IMR-90 (cell line): ENCODE results near the gene OPCML. TPM values are rescaled to one million over a fixed set of nuclear protein-coding genes. Genes with fewer than 3 reads are reported as not detected.
A peak's percentile ranks its signal among the peaks of the same experiment; 100 is the strongest.

ENCODE experiments used
- ATAC-seq: fragments of 200-7000 bp; cut with Tn5 transposase; 2 replicates; pipeline ENCODE4 v1.9.1; 2020; ENCODE audit warnings: low read depth, mild to moderate bottlenecking, moderate library complexity
- BruUV-seq: library from RNA; stranded (reverse); fragments of 400-500 nt; replicated peaks from 2 replicates; lab custom pipeline; 2021; lab: Mats Ljungman, UMichigan
- CTCF ChIA-PET: fragments of 300-600 bp; formaldehyde crosslinking; extraction: SDS; loops from one replicate; lab custom pipeline; 2021; ENCODE audit warnings: antibody characterized with exemption; lab: Yijun Ruan, JAX
- POLR2A ChIA-PET: fragments of 300-600 bp; sonication (Branson Sonifier 250); formaldehyde crosslinking; loops from one replicate; lab custom pipeline; 2022; ENCODE audit warnings: antibody characterized with exemption; ENCODE audit not compliant: unreplicated experiment; lab: Charles Lee
- DNase-seq: peaks from one replicate; pipeline ENCODE4 v3.0.0; 2013
- H2AFZ ChIP-seq: replicated peaks from 2 replicates; pipeline ENCODE3; 2013; ENCODE audit warnings: low read length, mild to moderate bottlenecking; ENCODE audit not compliant: poor library complexity
- H2AK5ac ChIP-seq: 2 replicates; pipeline ENCODE4 v1.6.1; 2013; ENCODE audit warnings: low read depth, low read length, inconsistent platforms
- H2AK9ac ChIP-seq: replicated peaks from 2 replicates; pipeline ENCODE3; 2013; ENCODE audit warnings: mild to moderate bottlenecking, low read depth, low read length, moderate library complexity; ENCODE audit not compliant: poor library complexity
- H2BK120ac ChIP-seq: 2 replicates; pipeline ENCODE4 v1.6.1; 2013; ENCODE audit warnings: low read depth, low read length, inconsistent platforms
- H2BK15ac ChIP-seq: 3 replicates; pipeline ENCODE4 v1.6.1; 2013; ENCODE audit warnings: low read depth, low read length, inconsistent platforms
- H2BK20ac ChIP-seq: 2 replicates; pipeline ENCODE4 v1.6.1; 2013; ENCODE audit warnings: low read depth, mild to moderate bottlenecking, inconsistent platforms, low read length, moderate library complexity
- H2BK5ac ChIP-seq: 2 replicates; pipeline ENCODE4 v1.6.1; 2013; ENCODE audit warnings: mild to moderate bottlenecking, low read depth, low read length, inconsistent platforms; ENCODE audit not compliant: poor library complexity, severe bottlenecking
- H3K14ac ChIP-seq: replicated peaks from 2 replicates; pipeline ENCODE4 v1.6.1; 2013; ENCODE audit warnings: low read depth, low read length, inconsistent platforms
- H3K18ac ChIP-seq: 2 replicates; pipeline ENCODE4 v1.6.1; 2013; ENCODE audit warnings: low read depth, low read length, control low read depth
- H3K23ac ChIP-seq: 2 replicates; pipeline ENCODE4 v1.6.1; 2013; ENCODE audit warnings: low read depth, low read length, inconsistent platforms
- H3K27ac ChIP-seq: 2 replicates; pipeline ENCODE4 v1.5.1; 2013; ENCODE audit warnings: mild to moderate bottlenecking, control low read depth, low read length; ENCODE audit not compliant: insufficient read depth
- H3K27me3 ChIP-seq: 2 replicates; pipeline ENCODE4 v1.6.1; 2013; ENCODE audit warnings: low read length; ENCODE audit not compliant: control insufficient read depth, insufficient read depth
- H3K36me3 ChIP-seq: 2 replicates; pipeline ENCODE4 v1.6.1; 2013; ENCODE audit warnings: low read length, mixed read lengths; ENCODE audit not compliant: control insufficient read depth, insufficient read depth
- H3K4ac ChIP-seq: 2 replicates; pipeline ENCODE4 v1.6.1; 2013; ENCODE audit warnings: low read depth, low read length, inconsistent platforms
- H3K4me1 ChIP-seq: 2 replicates; pipeline ENCODE4 v1.6.1; 2013; ENCODE audit warnings: low read length, mixed read lengths; ENCODE audit not compliant: control insufficient read depth, insufficient read depth
- H3K4me2 ChIP-seq: 2 replicates; pipeline ENCODE4 v1.6.1; 2013; ENCODE audit warnings: low read depth, mild to moderate bottlenecking, control low read depth, low read length, moderate library complexity
- H3K4me3 ChIP-seq: 2 replicates; pipeline ENCODE4 v1.5.1; 2013; ENCODE audit warnings: low read depth, mild to moderate bottlenecking, control low read depth, low read length, moderate library complexity; ENCODE audit not compliant: insufficient read depth
- H3K56ac ChIP-seq: 2 replicates; pipeline ENCODE4 v1.6.1; 2013; ENCODE audit warnings: low read length, inconsistent platforms; ENCODE audit not compliant: insufficient read depth; ENCODE audit errors: extremely low read depth
- H3K79me1 ChIP-seq, 2 experiments: 2 replicates each; pipeline ENCODE4 v1.6.1; 2013; ENCODE audit warnings: low read length in 2 of 2, inconsistent platforms in 1 of 2, low read depth in 1 of 2
- H3K9ac ChIP-seq: 2 replicates; pipeline ENCODE4 v1.6.1; 2013; ENCODE audit warnings: low read depth, low read length, control low read depth
- H3K9me1 ChIP-seq: 2 replicates; pipeline ENCODE4 v1.6.1; 2013; ENCODE audit warnings: low read length, inconsistent platforms; ENCODE audit not compliant: insufficient read depth
- H3K9me3 ChIP-seq: 2 replicates; pipeline ENCODE4 v1.6.1; 2013; ENCODE audit warnings: low read length; ENCODE audit not compliant: control insufficient read depth, insufficient read depth
- H4K20me1 ChIP-seq: 2 replicates; pipeline ENCODE4 v1.6.1; 2013; ENCODE audit warnings: low read length, inconsistent platforms; ENCODE audit not compliant: insufficient read depth
- H4K5ac ChIP-seq: 2 replicates; pipeline ENCODE4 v1.6.1; 2013; ENCODE audit warnings: mild to moderate bottlenecking, low read depth, low read length, control low read depth
- H4K8ac ChIP-seq, 2 experiments: 2 replicates each; pipeline ENCODE4 v1.6.1; 2013; ENCODE audit warnings: low read depth in 2 of 2, low read length in 2 of 2, control low read depth in 1 of 2, inconsistent platforms in 1 of 2
- H4K91ac ChIP-seq: 2 replicates; pipeline ENCODE4 v1.6.1; 2013; ENCODE audit warnings: low read depth, low read length, inconsistent platforms; ENCODE audit not compliant: insufficient read depth
- MAFK ChIP-seq: IDR thresholded peaks from 2 replicates; pipeline ENCODE4 v1.6.1; 2012; ENCODE audit warnings: low read depth, low read length, improper control_type of control experiment
- POLR2A ChIP-seq: IDR thresholded peaks from 2 replicates; pipeline ENCODE4 v1.6.1; 2012; ENCODE audit warnings: mild to moderate bottlenecking, low read depth, low read length
- WGBS, 2 experiments: methylation state at CpG; one replicate each; pipeline versions ENCODE4 v1.1.5 to v1.1.7; 2013; ENCODE audit warnings: missing lambda C conversion rate in 2 of 2; ENCODE audit not compliant: insufficient read length in 1 of 2; ENCODE audit errors: extremely low coverage in 2 of 2; 5-methylcytosine and 5-hydroxymethylcytosine counted together
- dilution Hi-C: fragments of 300-500 bp; cut with HindIII; formaldehyde crosslinking; loops from one replicate; pipeline ENCODE4 v1.14.3; 2018; ENCODE audit warnings: low sequenced_read_pairs; ENCODE audit not compliant: unreplicated experiment
- in situ Hi-C: fragments of 300-500 bp; cut with MboI; formaldehyde crosslinking; loops from 3 replicates; pipeline ENCODE4 v1.14.3; 2019; ENCODE audit warnings: low sequenced_read_pairs, inconsistent platforms, mixed read lengths
- intact Hi-C: fragments of 100-400 bp; cut with micrococcal nuclease; formaldehyde crosslinking; loops from 2 replicates; pipeline ENCODE4 v1.10.0; 2022
- polyA plus RNA-seq, 3 experiments: library from polyadenylated mRNA; depleted of rRNA; stranded (reverse); fragments of >200 nt; gene quantifications; 2 replicates each; pipeline ENCODE4 v1.2.3, GENCODE V29; 2012; ENCODE audit warnings: low replicate concordance in 1 of 3
- total RNA-seq: library from RNA; depleted of rRNA; stranded (reverse); fragments of >200 nt; gene quantifications from 2 replicates; pipeline ENCODE4 v1.2.3, GENCODE V29; 2012
- TF ChIP-seq, protein P1 (sequence below): fragments of 150-350 bp; IDR thresholded peaks from 2 replicates; pipeline ENCODE4 v1.6.1; 2017; ENCODE audit warnings: mild to moderate bottlenecking, antibody characterized with exemption, low read length, low read depth
- TF ChIP-seq, protein P2 (sequence below): fragments of 150-350 bp; IDR thresholded peaks from 2 replicates; pipeline ENCODE4 v1.6.1; 2016; ENCODE audit warnings: low read depth, mild to moderate bottlenecking, low read length, moderate library complexity, borderline replicate concordance

OPCML gene
- total and polyA plus RNA-seq, 2 of the 4 experiments (the other 2 are of a cell fraction): under 0.01 to 2.6 TPM

DNA sequence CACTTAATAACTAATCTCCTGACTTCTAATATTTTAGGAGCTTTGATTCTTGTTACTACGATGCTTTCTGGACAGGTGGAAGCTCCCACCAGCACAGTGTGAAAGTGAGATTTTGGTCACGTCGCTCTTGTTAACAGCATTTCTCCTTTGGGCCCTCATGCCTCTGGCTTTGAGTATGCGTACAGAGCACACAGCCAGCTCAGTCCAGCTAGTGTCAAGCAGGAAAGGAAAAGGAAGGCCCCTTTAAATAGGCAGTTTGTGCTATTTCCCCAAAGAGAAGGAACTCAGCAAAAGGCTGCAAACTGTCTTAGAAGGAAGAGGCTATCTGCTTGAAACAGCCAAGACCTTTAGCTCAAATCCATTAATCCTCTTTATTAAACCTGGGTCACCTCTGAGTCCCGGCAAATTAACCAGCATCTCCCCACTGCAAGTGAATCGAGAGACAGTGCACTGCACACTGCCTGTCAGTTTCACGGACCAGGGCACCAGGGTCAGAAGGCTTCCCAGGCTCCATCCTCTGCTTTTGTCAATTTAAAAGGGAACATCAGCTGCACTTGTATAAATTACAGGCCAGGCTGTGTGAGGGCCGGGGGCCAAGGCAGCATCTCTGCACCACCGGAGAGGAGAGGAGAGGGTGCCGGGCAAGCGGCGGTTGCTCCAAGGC is 34.7 kb downstream of the OPCML start:
- no peak overlapping the region for H4K5ac ChIP-seq
- no peak overlapping the region for H3K4me2 ChIP-seq
- in situ Hi-C loops (no loop called here), intact Hi-C loops (no loop called here), dilution Hi-C loops (no loop called here)
- no peak overlapping the region for H2AK5ac ChIP-seq
- H3K27me3 ChIP-seq: no peaks in the 10 kb centered on the region
- CTCF ChIA-PET: no interaction called here
- 45% methylated on average over 3 of the region's 12 CpGs; no CpG with 5 or more reads in 1 of the 2 experiments for WGBS, 2 experiments
- H2AFZ ChIP-seq: no peak overlapping the region
- no peak overlapping the region for H4K8ac ChIP-seq
- ATAC-seq (no peak), DNase-seq (no peak)
- no peak overlapping the region for H2BK20ac ChIP-seq
- no peak overlapping the region for H3K9ac ChIP-seq
- no peaks in the 10 kb centered on the region for H3K36me3 ChIP-seq
- no peak overlapping the region for H2BK15ac ChIP-seq
- H3K27ac ChIP-seq: no peak overlapping the region
- H3K9me3 ChIP-seq: peaks cover 36% of the 10 kb centered on the region
- H4K91ac ChIP-seq: no peak overlapping the region
- H2AK9ac ChIP-seq: peak overlapping the region; percentile 16
- H3K56ac ChIP-seq: no peak overlapping the region
- no peak overlapping the region for H2BK120ac ChIP-seq
- no peaks in the 10 kb centered on the region for H3K4me1 ChIP-seq
- no peaks in the 10 kb centered on the region for H4K20me1 ChIP-seq
- no TSS peak for BruUV-seq
- no peak overlapping the region for H2BK5ac ChIP-seq
- no peak overlapping the region for H3K4me3 ChIP-seq
- no peak overlapping the region for H3K18ac ChIP-seq
- POLR2A ChIA-PET: no interaction called here
- H3K14ac ChIP-seq: no peak overlapping the region
- no peak overlapping the region for H3K4ac ChIP-seq
- H3K9me1 ChIP-seq: no peaks in the 10 kb centered on the region
- TF ChIP-seq, protein P1, sequence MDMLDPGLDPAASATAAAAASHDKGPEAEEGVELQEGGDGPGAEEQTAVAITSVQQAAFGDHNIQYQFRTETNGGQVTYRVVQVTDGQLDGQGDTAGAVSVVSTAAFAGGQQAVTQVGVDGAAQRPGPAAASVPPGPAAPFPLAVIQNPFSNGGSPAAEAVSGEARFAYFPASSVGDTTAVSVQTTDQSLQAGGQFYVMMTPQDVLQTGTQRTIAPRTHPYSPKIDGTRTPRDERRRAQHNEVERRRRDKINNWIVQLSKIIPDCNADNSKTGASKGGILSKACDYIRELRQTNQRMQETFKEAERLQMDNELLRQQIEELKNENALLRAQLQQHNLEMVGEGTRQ: no peak
- TF ChIP-seq, protein P2, sequence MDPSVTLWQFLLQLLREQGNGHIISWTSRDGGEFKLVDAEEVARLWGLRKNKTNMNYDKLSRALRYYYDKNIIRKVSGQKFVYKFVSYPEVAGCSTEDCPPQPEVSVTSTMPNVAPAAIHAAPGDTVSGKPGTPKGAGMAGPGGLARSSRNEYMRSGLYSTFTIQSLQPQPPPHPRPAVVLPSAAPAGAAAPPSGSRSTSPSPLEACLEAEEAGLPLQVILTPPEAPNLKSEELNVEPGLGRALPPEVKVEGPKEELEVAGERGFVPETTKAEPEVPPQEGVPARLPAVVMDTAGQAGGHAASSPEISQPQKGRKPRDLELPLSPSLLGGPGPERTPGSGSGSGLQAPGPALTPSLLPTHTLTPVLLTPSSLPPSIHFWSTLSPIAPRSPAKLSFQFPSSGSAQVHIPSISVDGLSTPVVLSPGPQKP: no peak
- no peak for TF ChIP-seq POLR2A
- no peak for TF ChIP-seq MAFK
- H3K23ac ChIP-seq: no peak overlapping the region
- H3K79me1 ChIP-seq: no peaks in the 10 kb centered on the region
